HCT116 (cell line): Measurements from ENCODE around the gene TUT4. TPM values are rescaled to one million over a fixed set of nuclear protein-coding genes. Genes with fewer than 3 reads are reported as not detected.

Experiments
- ATAC-seq: fragments of 200-7000 bp; cut with Tn5 transposase; 2 replicates; pipeline ENCODE4 v1.9.1; 2020; ENCODE audit warnings: mild to moderate bottlenecking, moderate library complexity
- BruUV-seq: library from RNA; stranded (reverse); fragments of 400-500 nt; replicated peaks from 2 replicates; lab custom pipeline; 2021; lab: Mats Ljungman, UMichigan
- CTCF ChIA-PET: fragments of 300-600 bp; sonication (Branson Sonifier 250); formaldehyde crosslinking; loops from one replicate; lab custom pipeline; 2021; ENCODE audit warnings: antibody characterized with exemption; lab: Charles Lee
- POLR2A ChIA-PET: fragments of 300-600, 350-600 bp; sonication (Branson Sonifier 250); formaldehyde crosslinking; loops from one replicate; lab custom pipeline; 2021; ENCODE audit warnings: antibody characterized with exemption; lab: Charles Lee
- RAD21 ChIA-PET, 2 experiments: fragments of 300-600 bp; sonication (Branson Sonifier 250); formaldehyde crosslinking; loops; one replicate each; lab custom pipeline; 2023; ENCODE audit warnings: low total read pairs in 2 of 2; ENCODE audit not compliant: uncharacterized antibody in 2 of 2, unreplicated experiment in 2 of 2, low non-redundant PET in 1 of 2; lab: Charles Lee
- DNase-seq: peaks from one replicate; pipeline ENCODE4 v3.0.0-alpha.2; 2010; ENCODE audit warnings: low read depth, low spot score
- H2AFZ ChIP-seq: fragments of 200-600 bp; shearing (Covaris generic), sonication (generic); 2 replicates; pipeline ENCODE4 v1.6.1; 2017; ENCODE audit warnings: low read depth, mixed run types, mixed read lengths, antibody characterized with exemption, low read length; ENCODE audit not compliant: poor library complexity, severe bottlenecking
- H3K27ac ChIP-seq: 2 replicates; pipeline ENCODE4 v1.5.1; 2012; ENCODE audit warnings: low read depth, low read length
- H3K27me3 ChIP-seq: fragments of 200-600 bp; sonication (generic); 2 replicates; pipeline ENCODE4 v1.6.1; 2016; ENCODE audit warnings: mixed run types, low read length, mixed read lengths; ENCODE audit not compliant: insufficient read depth
- H3K36me3 ChIP-seq, 2 experiments: fragments of 200-500 bp in 1 of 2; fragments of 200-600 bp in 1 of 2; sonication (Bioruptor generic) in 1 of 2; sonication (generic) in 1 of 2; 2 replicates each; pipeline versions ENCODE4 v1.5.1 to v1.6.1; 2014 to 2016; ENCODE audit warnings: low read length in 2 of 2, inconsistent platforms in 1 of 2, mixed read lengths in 1 of 2, mixed run types in 1 of 2; ENCODE audit not compliant: insufficient read depth in 2 of 2, control insufficient read depth in 1 of 2
- H3K4me1 ChIP-seq, 2 experiments: fragments of 200-600 bp in 1 of 2; sonication (generic) in 1 of 2; 2 replicates each; pipeline versions ENCODE4 v1.5.1 to v1.6.1; 2012 to 2017; ENCODE audit warnings: low read length in 2 of 2, inconsistent platforms in 1 of 2, mild to moderate bottlenecking in 1 of 2, mixed read lengths in 1 of 2, mixed run types in 1 of 2, moderate library complexity in 1 of 2; ENCODE audit not compliant: insufficient read depth in 2 of 2, control insufficient read depth in 1 of 2
- H3K4me2 ChIP-seq: fragments of 200-600 bp; sonication (generic); 2 replicates; pipeline ENCODE4 v1.6.1; 2017; ENCODE audit warnings: mixed run types, low read length, mixed read lengths
- H3K4me3 ChIP-seq, 2 experiments: fragments of 200-600 bp in 1 of 2; sonication (generic) in 1 of 2; replicated peaks in 1 of 2; 2 replicates each; pipeline ENCODE4 v1.5.1; 2011 to 2016; ENCODE audit warnings: low read length in 2 of 2, control low read depth in 1 of 2, low read depth in 1 of 2, mild to moderate bottlenecking in 1 of 2, mixed read lengths in 1 of 2, mixed run types in 1 of 2
- H3K79me2 ChIP-seq: fragments of 200-600 bp; sonication (generic); 2 replicates; pipeline ENCODE4 v1.6.1; 2017; ENCODE audit warnings: mild to moderate bottlenecking, mixed run types, low read length, moderate library complexity, mixed read lengths; ENCODE audit not compliant: insufficient read depth
- H3K9ac ChIP-seq: fragments of 200-600 bp; sonication (generic); 2 replicates; pipeline ENCODE4 v1.6.1; 2016; ENCODE audit warnings: low read length, mixed read lengths
- H3K9me2 ChIP-seq: fragments of 200-600 bp; sonication (generic), shearing (Covaris generic); 2 replicates; pipeline ENCODE4 v1.6.1; 2017; ENCODE audit warnings: mixed run types, mild to moderate bottlenecking, moderate library complexity; ENCODE audit not compliant: insufficient read depth
- H3K9me3 ChIP-seq, 2 experiments: fragments of 200-500 bp in 1 of 2; fragments of 200-600 bp in 1 of 2; sonication (Bioruptor generic) in 1 of 2; sonication (generic) in 1 of 2; 2 replicates each; pipeline ENCODE4 v1.6.1; 2014 to 2017; ENCODE audit warnings: low read length in 2 of 2, mixed read lengths in 2 of 2, inconsistent platforms in 1 of 2, low read depth in 1 of 2, mild to moderate bottlenecking in 1 of 2, mixed run types in 1 of 2, moderate library complexity in 1 of 2; ENCODE audit not compliant: control insufficient read depth in 1 of 2, insufficient read depth in 1 of 2
- H4K20me1 ChIP-seq: fragments of 200-600 bp; sonication (generic), shearing (Covaris generic); 2 replicates; pipeline ENCODE4 v1.6.1; 2017; ENCODE audit warnings: mixed run types, mild to moderate bottlenecking, moderate library complexity; ENCODE audit not compliant: insufficient read depth
- CBX3 ChIP-seq: IDR thresholded peaks from 2 replicates; pipeline ENCODE4 v1.6.1; 2012; ENCODE audit warnings: low read depth
- CEBPB ChIP-seq: IDR thresholded peaks from 2 replicates; pipeline ENCODE4 v1.6.1; 2012; ENCODE audit warnings: low read depth
- EGR1 ChIP-seq: IDR thresholded peaks from 2 replicates; pipeline ENCODE4 v1.6.1; 2012; ENCODE audit warnings: low read depth
- ELF1 ChIP-seq: IDR thresholded peaks from 2 replicates; pipeline ENCODE4 v1.6.1; 2012; ENCODE audit warnings: low read depth, borderline replicate concordance
- EZH2 ChIP-seq: fragments of 200-600 bp; sonication (generic); IDR thresholded peaks from 2 replicates; pipeline ENCODE4 v1.6.1; 2017; ENCODE audit warnings: antibody characterized with exemption, mixed run types
- EZH2phosphoT487 ChIP-seq: fragments of 200-600 bp; IDR thresholded peaks from 2 replicates; pipeline ENCODE4 v1.6.1; 2018; ENCODE audit warnings: antibody characterized with exemption, borderline replicate concordance
- FOSL1 ChIP-seq: IDR thresholded peaks from 2 replicates; pipeline ENCODE4 v1.6.1; 2012; ENCODE audit warnings: low read depth
- JUND ChIP-seq: IDR thresholded peaks from 2 replicates; pipeline ENCODE4 v1.6.1; 2012
- RAD21 ChIP-seq: IDR thresholded peaks from 2 replicates; pipeline ENCODE4 v1.6.1; 2012; ENCODE audit warnings: low read depth, mild to moderate bottlenecking
- SIN3A ChIP-seq: IDR thresholded peaks from 2 replicates; pipeline ENCODE4 v1.6.1; 2012; ENCODE audit warnings: low read depth
- TCF7L2 ChIP-seq: IDR thresholded peaks from 2 replicates; pipeline ENCODE4 v1.7.0; 2011; ENCODE audit warnings: borderline replicate concordance, inconsistent platforms; ENCODE audit not compliant: insufficient read depth, insufficient read length; ENCODE audit errors: extremely low read depth
- YY1 ChIP-seq: IDR thresholded peaks from 2 replicates; pipeline ENCODE4 v1.6.1; 2011; ENCODE audit warnings: low read length, low read depth, moderate library complexity, mild to moderate bottlenecking; ENCODE audit not compliant: insufficient replicate concordance; ENCODE audit errors: extremely low read depth
- intact Hi-C: fragments of 100-400 bp; cut with micrococcal nuclease; formaldehyde crosslinking; loops from 2 replicates; pipeline ENCODE4 v1.10.0; 2022
- total RNA-seq: library from RNA; stranded (reverse); gene quantifications from one replicate; pipeline ENCODE4 v1.2.1, GENCODE V29; 2021; ENCODE audit not compliant: unreplicated experiment
- TF ChIP-seq, protein P1 (sequence below), 3 experiments: fragments of 200-600 bp in 1 of 3; sonication (generic) in 1 of 3; IDR thresholded peaks in 2 of 3; conservative IDR thresholded peaks in 1 of 3; 2 replicates each; pipeline ENCODE4 v1.5.1; 2012 to 2017; ENCODE audit warnings: low read depth in 2 of 3, low read length in 2 of 3, antibody characterized with exemption in 1 of 3, borderline replicate concordance in 1 of 3, control low read depth in 1 of 3, mild to moderate bottlenecking in 1 of 3, mixed read lengths in 1 of 3, mixed run types in 1 of 3, moderate library complexity in 1 of 3; ENCODE audit not compliant: insufficient read depth in 1 of 3
- TF ChIP-seq, protein P2 (sequence below): IDR thresholded peaks from 2 replicates; pipeline ENCODE4 v1.6.1; 2012

TUT4 gene
- total RNA-seq, 1 experiment from 2014 or later = 50.0 TPM

DNA sequence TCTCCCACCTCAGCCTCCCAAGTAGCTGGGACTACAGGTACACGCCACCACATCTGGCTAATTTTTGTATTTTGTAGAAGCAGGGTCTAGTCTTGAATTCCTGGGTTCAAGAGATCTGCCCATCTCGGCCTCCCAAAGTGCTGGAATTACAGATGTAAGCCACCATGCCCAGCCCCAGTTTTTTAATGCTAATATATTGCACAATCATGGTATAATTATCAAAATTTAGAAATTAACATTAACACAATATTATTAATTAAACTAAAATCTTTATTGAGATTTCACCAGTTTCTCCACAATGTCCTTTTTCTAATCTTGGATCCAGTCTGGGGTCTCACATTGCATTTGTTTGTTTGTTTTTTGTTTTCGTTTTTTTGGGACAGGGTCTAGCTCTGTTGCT, 27.4 kb upstream of the TUT4 start:
- intact Hi-C loops = no loop called here
- BruUV-seq = no TSS peak

More for the DNA sequence above, 27.4 kb upstream of the TUT4 start:
- Histone ChIP-seq H3K9me2 (no peaks in the 10 kb centered on the region), H3K4me2 (no peak overlapping the region), H3K27me3 (no peaks in the 10 kb centered on the region), H3K9ac (no peak overlapping the region), H2AFZ (no peak overlapping the region), H3K36me3 (no peaks in the 10 kb centered on the region), H4K20me1 (no peaks in the 10 kb centered on the region), H3K4me1 (peaks cover 0 to 1% of the 10 kb centered on the region in 2 experiments; a peak in 1 of 4 replicates), H3K27ac (no peak overlapping the region), H3K9me3 (no peaks in the 10 kb centered on the region), H3K79me2 (no peaks in the 10 kb centered on the region), H3K4me3 (no peak overlapping the region)
- RAD21 ChIA-PET = no interaction called here
- TF ChIP-seq SIN3A (no peak), CBX3 (no peak), EZH2phosphoT487 (no peak), YY1 (no peak), TCF7L2 (no peak), ELF1 (no peak), EZH2 (no peak), JUND (no peak), FOSL1 (no peak), CEBPB (no peak), EGR1 (no peak), RAD21 (no peak)
- TF ChIP-seq, protein P1, sequence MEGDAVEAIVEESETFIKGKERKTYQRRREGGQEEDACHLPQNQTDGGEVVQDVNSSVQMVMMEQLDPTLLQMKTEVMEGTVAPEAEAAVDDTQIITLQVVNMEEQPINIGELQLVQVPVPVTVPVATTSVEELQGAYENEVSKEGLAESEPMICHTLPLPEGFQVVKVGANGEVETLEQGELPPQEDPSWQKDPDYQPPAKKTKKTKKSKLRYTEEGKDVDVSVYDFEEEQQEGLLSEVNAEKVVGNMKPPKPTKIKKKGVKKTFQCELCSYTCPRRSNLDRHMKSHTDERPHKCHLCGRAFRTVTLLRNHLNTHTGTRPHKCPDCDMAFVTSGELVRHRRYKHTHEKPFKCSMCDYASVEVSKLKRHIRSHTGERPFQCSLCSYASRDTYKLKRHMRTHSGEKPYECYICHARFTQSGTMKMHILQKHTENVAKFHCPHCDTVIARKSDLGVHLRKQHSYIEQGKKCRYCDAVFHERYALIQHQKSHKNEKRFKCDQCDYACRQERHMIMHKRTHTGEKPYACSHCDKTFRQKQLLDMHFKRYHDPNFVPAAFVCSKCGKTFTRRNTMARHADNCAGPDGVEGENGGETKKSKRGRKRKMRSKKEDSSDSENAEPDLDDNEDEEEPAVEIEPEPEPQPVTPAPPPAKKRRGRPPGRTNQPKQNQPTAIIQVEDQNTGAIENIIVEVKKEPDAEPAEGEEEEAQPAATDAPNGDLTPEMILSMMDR (IDR thresholded peaks at IDR 0.05 in 2 of 3, conservative IDR thresholded peaks at IDR 0.05 in 1 of 3; ENCODE audit: borderline replicate concordance in 1 of 3, insufficient read depth in 1 of 3, low read depth in 2 of 3, low read length in 2 of 3) = no peak
- TF ChIP-seq, protein P2, sequence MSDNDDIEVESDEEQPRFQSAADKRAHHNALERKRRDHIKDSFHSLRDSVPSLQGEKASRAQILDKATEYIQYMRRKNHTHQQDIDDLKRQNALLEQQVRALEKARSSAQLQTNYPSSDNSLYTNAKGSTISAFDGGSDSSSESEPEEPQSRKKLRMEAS = no peak
- CTCF ChIA-PET = no interaction called here
- ATAC-seq (no peak), DNase-seq (no peak)
- POLR2A ChIA-PET = no interaction called here
